ENCODE results near the gene AICDA.

- TF ChIP-seq, protein P1, sequence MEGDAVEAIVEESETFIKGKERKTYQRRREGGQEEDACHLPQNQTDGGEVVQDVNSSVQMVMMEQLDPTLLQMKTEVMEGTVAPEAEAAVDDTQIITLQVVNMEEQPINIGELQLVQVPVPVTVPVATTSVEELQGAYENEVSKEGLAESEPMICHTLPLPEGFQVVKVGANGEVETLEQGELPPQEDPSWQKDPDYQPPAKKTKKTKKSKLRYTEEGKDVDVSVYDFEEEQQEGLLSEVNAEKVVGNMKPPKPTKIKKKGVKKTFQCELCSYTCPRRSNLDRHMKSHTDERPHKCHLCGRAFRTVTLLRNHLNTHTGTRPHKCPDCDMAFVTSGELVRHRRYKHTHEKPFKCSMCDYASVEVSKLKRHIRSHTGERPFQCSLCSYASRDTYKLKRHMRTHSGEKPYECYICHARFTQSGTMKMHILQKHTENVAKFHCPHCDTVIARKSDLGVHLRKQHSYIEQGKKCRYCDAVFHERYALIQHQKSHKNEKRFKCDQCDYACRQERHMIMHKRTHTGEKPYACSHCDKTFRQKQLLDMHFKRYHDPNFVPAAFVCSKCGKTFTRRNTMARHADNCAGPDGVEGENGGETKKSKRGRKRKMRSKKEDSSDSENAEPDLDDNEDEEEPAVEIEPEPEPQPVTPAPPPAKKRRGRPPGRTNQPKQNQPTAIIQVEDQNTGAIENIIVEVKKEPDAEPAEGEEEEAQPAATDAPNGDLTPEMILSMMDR (IDR thresholded peaks at IDR 0.05): no peak
- no peak for TF ChIP-seq EP300 (IDR thresholded peaks at IDR 0.05)
Observed at GRCh38 chr12:8638951-8639350, 26.3 kb upstream of the AICDA start.

Measured in gastroesophageal sphincter (tissue), 3 donors.